ENCODE results near the gene SS18. TPM values are rescaled to one million over a fixed set of nuclear protein-coding genes. Genes with fewer than 3 reads are reported as not detected.
A peak's percentile ranks its signal among the peaks of the same experiment; 100 is the strongest.

Gene SS18
- total RNA-seq, 1 experiment from 2014 or later = 99.1 TPM

GRCh38 chr18:26074246-26074645, 16.2 kb downstream of the SS18 start:
- ATAC-seq (no peak), DNase-seq (ENCODE audit: low read depth, low spot score) (no peak)
- POLR2A ChIA-PET = no interaction called here
- Histone ChIP-seq H3K36me3 (ENCODE audit: control insufficient read depth, insufficient read depth, low read length) (peaks cover 41% of the 10 kb centered on the region), H3K4me3 (ENCODE audit: low read depth in 2 of 2, low read length in 2 of 2) (no peak overlapping the region), H3K27me3 (ENCODE audit: control insufficient read depth, insufficient read depth, low read length) (no peaks in the 10 kb centered on the region), H3K9me3 (ENCODE audit: control insufficient read depth, insufficient read depth, low read depth, low read length) (peaks cover 9% of the 10 kb centered on the region; the same call in 1 of the 2 replicates), H3K27ac (ENCODE audit: low read length) (peak overlapping the region; percentile 62; the same call in 1 of the 2 replicates), H3K4me1 (ENCODE audit: control insufficient read depth, insufficient read depth, low read length) (peaks cover 15% of the 10 kb centered on the region; the same call in 1 of the 2 replicates)
- in situ Hi-C loops (cut with HindIII; ENCODE audit: low pct_unique_long_range_greater_than_20kb, low sequenced_read_pairs) (no loop called here), intact Hi-C loops (cut with micrococcal nuclease; ENCODE audit: unreplicated experiment) (no loop called here)
- TF ChIP-seq CTCF (IDR thresholded peaks at IDR 0.05) (no peak), SIN3A (IDR thresholded peaks at IDR 0.05; ENCODE audit: borderline replicate concordance, insufficient read depth, low read depth, low read length) (no peak), REST (IDR thresholded peaks at IDR 0.05; ENCODE audit: insufficient read depth in 1 of 2, low read depth in 2 of 2, low read length in 1 of 2) (no peak), POLR2AphosphoS5 (IDR thresholded peaks at IDR 0.05; ENCODE audit: low read depth, low read length) (no peak), TCF7L2 (IDR thresholded peaks at IDR 0.05; ENCODE audit: low read depth, low read length) (no peak)
- no TSS peak for BruUV-seq (replicated peaks)
- CTCF ChIA-PET = no interaction called here

- Histone ChIP-seq H3K36me3 (ENCODE audit: control insufficient read depth, insufficient read depth, low read length) (peaks cover 41% of the 10 kb centered on the region), H3K27ac (ENCODE audit: low read length) (peak overlapping the region; percentile 11; the same call in 1 of the 2 replicates), H3K4me3 (ENCODE audit: low read depth in 2 of 2, low read length in 2 of 2) (no peak overlapping the region), H3K27me3 (ENCODE audit: control insufficient read depth, insufficient read depth, low read length) (no peaks in the 10 kb centered on the region), H3K9me3 (ENCODE audit: control insufficient read depth, insufficient read depth, low read depth, low read length) (peaks cover 9% of the 10 kb centered on the region; the same call in 1 of the 2 replicates), H3K4me1 (ENCODE audit: control insufficient read depth, insufficient read depth, low read length) (peaks cover 15% of the 10 kb centered on the region; the same call in 1 of the 2 replicates)
- in situ Hi-C loops (cut with HindIII; ENCODE audit: low pct_unique_long_range_greater_than_20kb, low sequenced_read_pairs) = no loop called here
- no peak for TF ChIP-seq SIN3A (IDR thresholded peaks at IDR 0.05; ENCODE audit: borderline replicate concordance, insufficient read depth, low read depth, low read length)
- TF ChIP-seq POLR2AphosphoS5 (IDR thresholded peaks at IDR 0.05; ENCODE audit: low read depth, low read length) = no peak
- TF ChIP-seq CTCF (IDR thresholded peaks at IDR 0.05) = no peak
- TF ChIP-seq REST (IDR thresholded peaks at IDR 0.05; ENCODE audit: insufficient read depth in 1 of 2, low read depth in 2 of 2, low read length in 1 of 2) = no peak
- TF ChIP-seq TCF7L2 (IDR thresholded peaks at IDR 0.05; ENCODE audit: low read depth, low read length) = peak; percentile 53
- DNase-seq (ENCODE audit: low read depth, low spot score) = no peak
- ATAC-seq = no peak
- POLR2A ChIA-PET = no interaction called here
- intact Hi-C loops (cut with micrococcal nuclease; ENCODE audit: unreplicated experiment) = no loop called here
- TSS peak; percentile 0 for BruUV-seq (replicated peaks)
- CTCF ChIA-PET = no interaction called here
Measured at GRCh38 chr18:26073758-26074157, 16.7 kb downstream of the SS18 start.

All from Panc1 (cell line).